GM12891 (cell line): ENCODE measurements around the gene ZNF646.

ENCODE experiments used
- POLR2A ChIP-seq: IDR thresholded peaks from 2 replicates; pipeline ENCODE4 v1.6.1; 2011; ENCODE audit warnings: low read depth, low read length, control low read depth
- POLR2AphosphoS5 ChIP-seq: IDR thresholded peaks from 2 replicates; pipeline ENCODE4 v1.6.1; 2011; ENCODE audit warnings: low read depth, low read length, control low read depth
- TAF1 ChIP-seq: IDR thresholded peaks from 2 replicates; pipeline ENCODE4 v1.6.1; 2011; ENCODE audit warnings: low read depth, low read length, control low read depth

GRCh38 chr16:31107465-31107867 is 33.2 kb downstream of the ZNF646 start:
- TF ChIP-seq TAF1 (no peak), POLR2A (no peak), POLR2AphosphoS5 (no peak)
